GM12873 (cell line): ENCODE data around the gene KLHL13.

Source experiments
- CTCF ChIP-seq: IDR thresholded peaks from 2 replicates; pipeline ENCODE4 v1.5.1; 2012; ENCODE audit warnings: low read depth, mild to moderate bottlenecking, moderate library complexity, low read length, control low read depth; ENCODE audit not compliant: insufficient read depth; ENCODE audit errors: missing control alignments

Gene KLHL13

DNA sequence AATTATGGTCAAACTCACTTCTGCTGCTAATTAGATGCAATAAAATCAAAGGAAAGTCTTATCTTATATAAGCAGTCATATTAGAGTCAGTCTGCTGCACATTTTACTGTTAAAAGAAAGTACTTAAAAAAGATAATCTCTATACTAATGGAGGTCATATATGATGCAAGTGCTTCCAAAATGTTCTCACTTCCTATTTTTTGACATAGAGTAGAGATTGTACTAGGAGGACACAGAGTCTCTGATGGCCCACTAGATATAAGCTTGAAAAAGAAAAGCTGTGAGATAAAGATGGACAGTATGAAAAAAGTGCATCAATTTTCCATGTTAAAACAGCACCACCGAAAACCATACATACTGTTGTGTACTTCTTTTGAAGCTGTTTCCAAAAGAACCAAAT, 196.9 kb downstream of the KLHL13 start:
- TF ChIP-seq CTCF = no peak

- TF ChIP-seq CTCF = no peak
These were observed 206.4 kb downstream of the KLHL13 start for GRCh38 chrX:117910216-117910615.

DNA sequence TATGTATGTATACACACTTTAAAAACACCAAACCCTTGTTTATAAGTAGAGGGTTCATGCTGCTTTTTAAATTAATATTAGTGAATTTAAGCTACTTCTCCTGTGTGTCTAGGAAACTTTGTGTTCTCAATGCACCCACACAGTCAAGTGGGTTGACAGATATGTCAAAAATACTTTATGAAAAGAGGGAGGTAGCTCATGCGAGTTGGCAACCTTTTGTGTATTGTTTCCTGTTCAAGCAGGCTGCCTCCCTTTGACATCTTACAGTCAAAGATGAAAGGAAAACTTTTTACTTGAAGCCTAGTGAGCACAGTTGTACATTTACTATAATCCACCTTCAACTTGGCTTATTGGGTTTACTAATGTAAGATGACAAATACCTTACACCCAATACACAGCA, 218.4 kb downstream of the KLHL13 start:
- no peak for TF ChIP-seq CTCF

GRCh38 chrX:117895418-117895817, 221.2 kb downstream of the KLHL13 start:
- no peak for TF ChIP-seq CTCF

GRCh38 chrX:117892469-117892868, 224.1 kb downstream of the KLHL13 start:
- no peak for TF ChIP-seq CTCF

GRCh38 chrX:117871796-117872195, 244.8 kb downstream of the KLHL13 start:
- TF ChIP-seq CTCF = no peak

DNA sequence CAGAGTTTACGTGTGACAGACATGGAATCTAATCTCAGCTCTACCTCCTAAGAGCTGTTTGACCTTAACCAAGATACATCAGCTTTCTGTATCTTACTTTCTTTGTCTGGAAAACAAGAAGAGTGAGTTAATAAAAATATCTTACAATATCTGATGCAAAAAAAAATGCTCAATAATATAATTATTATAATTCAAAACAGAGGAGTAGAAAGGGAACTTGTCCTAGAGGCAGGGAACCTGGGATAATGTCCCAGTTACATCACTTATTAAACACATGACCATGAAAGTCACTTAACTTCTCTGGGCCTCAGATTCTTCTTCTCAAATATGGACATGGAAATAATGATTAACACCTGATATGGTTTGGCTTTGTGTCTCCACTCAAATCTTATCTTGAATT, 256.1 kb downstream of the KLHL13 start:
- no peak for TF ChIP-seq CTCF
